ENCODE results near the gene BUD13.

The BUD13 gene

DNA sequence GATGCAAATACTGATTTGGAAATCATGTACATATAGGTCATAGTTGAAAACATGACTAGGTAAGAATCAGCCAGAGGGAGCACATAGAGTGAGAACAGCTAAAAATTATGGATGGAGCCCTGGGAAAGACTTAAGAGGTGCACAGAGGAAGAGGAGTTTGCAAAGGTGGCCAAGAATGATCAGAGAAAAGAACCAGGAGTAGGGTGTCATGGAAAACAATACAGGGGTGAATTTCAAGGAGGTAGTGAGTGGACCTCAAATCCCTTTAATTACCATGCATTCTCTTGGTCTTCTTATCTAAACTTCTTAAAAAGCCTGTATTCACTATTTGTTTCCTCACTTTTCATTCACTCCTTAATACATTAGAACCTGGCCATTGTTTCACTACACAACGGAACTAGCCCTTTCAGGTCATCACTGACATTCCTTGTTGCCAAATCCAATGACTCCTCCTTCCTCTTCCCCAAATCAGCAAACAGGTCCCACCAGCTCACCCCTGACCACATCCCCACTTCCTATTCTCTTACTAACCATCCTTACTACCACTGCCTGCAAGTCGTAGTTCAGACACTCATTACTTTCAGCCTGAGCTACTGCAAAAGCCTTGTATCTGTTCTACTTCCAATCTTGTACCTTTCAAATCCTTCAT lies 22.6 kb downstream of the BUD13 start:
- no peak for TF ChIP-seq CTCF (IDR thresholded peaks at IDR 0.05; ENCODE audit: low read depth, low read length)
- no peak overlapping the region for H3K4me3 ChIP-seq (ENCODE audit: low read depth, low read length)

DNA sequence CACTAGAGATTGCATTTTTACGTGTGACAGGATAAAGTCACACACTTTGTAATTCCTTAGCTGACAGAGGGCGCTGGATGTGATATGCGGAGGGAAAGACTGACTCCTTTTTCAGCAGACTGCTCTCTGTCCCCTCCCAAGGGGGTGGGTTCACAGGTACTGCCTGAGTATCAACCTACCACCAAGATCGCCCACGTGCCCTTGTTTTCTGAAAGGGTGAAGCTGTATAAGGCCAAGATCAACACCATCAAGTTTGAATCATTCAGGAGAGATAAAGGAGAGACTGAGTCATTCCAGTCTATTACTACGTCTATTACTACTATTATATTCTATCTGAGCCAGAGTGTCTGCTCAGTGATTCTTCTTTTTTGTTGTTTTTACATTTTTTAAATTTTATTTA lies 30.7 kb downstream of the BUD13 start:
- no peak overlapping the region for H3K4me3 ChIP-seq (ENCODE audit: low read depth, low read length)
- TF ChIP-seq CTCF (IDR thresholded peaks at IDR 0.05; ENCODE audit: low read depth, low read length) = no peak

- TF ChIP-seq CTCF (IDR thresholded peaks at IDR 0.05; ENCODE audit: low read depth, low read length) = no peak
- no peak overlapping the region for H3K4me3 ChIP-seq (ENCODE audit: low read depth, low read length)
Observed at GRCh38 chr11:116740741-116741140, 32.0 kb downstream of the BUD13 start.

DNA sequence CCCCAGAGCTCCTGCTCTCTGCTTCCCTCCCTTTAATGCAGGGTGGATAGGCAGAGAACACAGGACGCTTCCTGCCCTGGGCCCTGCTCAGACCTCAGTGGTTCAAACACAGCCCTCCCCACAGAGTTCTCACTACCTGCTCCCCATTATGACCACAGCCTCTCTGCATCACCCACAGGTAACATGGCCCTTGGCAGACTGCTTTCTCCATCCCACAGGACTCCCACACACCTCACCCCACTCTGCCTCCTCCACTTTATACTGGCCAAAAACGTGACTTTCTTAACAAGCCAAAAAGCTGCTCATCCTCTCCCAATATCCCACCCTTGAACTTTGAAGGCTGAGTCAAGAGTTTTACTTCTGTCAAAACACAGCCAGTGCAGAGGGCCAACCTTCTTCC lies 33.8 kb downstream of the BUD13 start:
- no peak for TF ChIP-seq CTCF (IDR thresholded peaks at IDR 0.05; ENCODE audit: low read depth, low read length)
- no peak overlapping the region for H3K4me3 ChIP-seq (ENCODE audit: low read depth, low read length)

- no peak overlapping the region for H3K4me3 ChIP-seq (ENCODE audit: low read depth, low read length)
- TF ChIP-seq CTCF (IDR thresholded peaks at IDR 0.05; ENCODE audit: low read depth, low read length) = no peak
Observed at GRCh38 chr11:116736763-116737162, 36.0 kb downstream of the BUD13 start.

GRCh38 chr11:116733969-116734508 lies 38.7 kb downstream of the BUD13 start:
- no peak overlapping the region for H3K4me3 ChIP-seq (ENCODE audit: low read depth, low read length)
- TF ChIP-seq CTCF (IDR thresholded peaks at IDR 0.05; ENCODE audit: low read depth, low read length) = no peak

- no peak overlapping the region for H3K4me3 ChIP-seq (ENCODE audit: low read depth, low read length)
- no peak for TF ChIP-seq CTCF (IDR thresholded peaks at IDR 0.05; ENCODE audit: low read depth, low read length)
Observed at GRCh38 chr11:116733043-116733755, 39.6 kb downstream of the BUD13 start.

All from WI38 (cell line).